Activated CD8-positive, alpha-beta memory T cell treated with anti-CD3 and anti-CD28 coated beads for 4 hours (primary cell): ENCODE measurements around the gene ULK1.

Experiments
- DNase-seq, 2 donors: peaks; one replicate each; pipeline ENCODE4 v3.0.0-alpha.2; 2020; ENCODE audit warnings: low read depth in 2 of 2

The ULK1 gene

DNA sequence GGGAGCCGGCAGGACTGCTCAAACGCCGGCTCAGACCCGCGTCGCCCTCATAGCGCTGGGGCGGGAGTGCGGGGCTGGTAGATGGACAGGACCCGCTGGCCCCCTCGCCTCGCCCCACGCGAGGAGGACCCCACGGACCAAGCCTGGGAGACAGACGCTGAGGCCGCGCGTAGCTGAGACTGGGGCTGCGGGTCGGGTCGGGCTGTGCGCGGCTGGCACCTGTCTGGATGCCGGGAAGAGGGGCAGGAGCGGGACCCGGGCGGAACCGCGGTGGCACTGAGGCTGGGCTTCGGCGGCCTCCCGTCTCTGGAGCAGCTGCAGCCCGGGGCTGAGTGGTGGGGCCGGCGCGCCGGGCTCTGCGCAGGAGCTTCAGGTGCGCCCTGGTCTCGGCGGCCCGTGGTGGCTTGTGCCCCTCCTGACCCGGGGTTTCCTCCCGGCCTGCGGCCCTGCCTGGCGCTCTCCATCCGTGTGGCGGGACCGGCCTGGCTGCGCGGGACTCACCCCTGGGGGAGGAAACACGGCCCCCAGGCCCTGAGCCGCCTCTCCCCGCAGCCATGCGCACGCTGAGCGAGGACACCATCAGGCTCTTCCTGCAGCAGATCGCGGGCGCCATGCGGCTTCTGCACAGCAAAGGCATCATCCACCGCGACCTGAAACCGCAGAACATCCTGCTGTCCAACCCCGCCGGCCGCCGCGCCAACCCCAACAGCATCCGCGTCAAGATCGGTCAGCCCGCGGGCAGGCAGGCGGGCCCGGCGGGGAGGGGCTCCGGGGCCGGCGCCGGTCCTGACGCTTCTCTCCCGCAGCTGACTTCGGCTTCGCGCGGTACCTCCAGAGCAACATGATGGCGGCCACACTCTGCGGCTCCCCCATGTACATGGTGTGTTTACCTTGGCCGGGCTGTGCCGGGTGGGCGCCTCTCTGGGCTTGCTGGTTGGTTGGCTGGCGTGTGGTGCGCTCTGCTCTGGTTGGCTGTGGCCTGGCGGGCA lies 14.0 kb downstream of the ULK1 start:
- DNase-seq = no peak

DNA sequence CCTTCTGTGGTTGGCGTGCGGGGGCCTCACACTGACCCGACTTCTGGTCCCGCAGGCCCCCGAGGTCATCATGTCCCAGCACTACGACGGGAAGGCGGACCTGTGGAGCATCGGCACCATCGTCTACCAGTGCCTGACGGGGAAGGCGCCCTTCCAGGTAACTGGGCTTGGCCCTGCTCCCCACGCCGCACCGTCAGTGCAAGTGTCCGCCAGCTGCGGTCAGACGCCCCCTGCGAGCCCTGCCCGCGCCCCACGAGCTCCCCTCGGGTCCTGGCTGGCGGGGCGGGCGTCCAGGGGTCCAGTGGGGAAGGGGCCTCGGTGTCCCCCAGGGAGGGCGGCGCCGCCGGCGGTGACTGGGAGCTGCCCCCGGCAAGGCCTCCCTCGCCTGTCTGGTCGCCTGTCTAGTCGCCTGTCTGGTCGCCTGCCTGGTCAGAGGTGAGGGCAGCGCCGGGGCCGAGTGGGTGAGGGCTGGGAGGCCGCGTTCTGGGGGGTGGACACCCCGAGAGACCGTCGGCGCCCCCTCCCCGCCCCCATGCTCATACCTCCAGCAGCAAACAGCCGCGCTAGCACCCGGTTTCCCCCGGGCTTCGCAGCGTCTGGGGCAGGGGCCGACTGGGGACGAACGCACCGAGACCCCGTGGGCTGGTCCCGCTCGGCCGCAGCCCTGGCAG lies 14.8 kb downstream of the ULK1 start:
- DNase-seq = no peak

GRCh38 chr12:131909752-131910219 lies 15.4 kb downstream of the ULK1 start:
- no peak for DNase-seq

DNA sequence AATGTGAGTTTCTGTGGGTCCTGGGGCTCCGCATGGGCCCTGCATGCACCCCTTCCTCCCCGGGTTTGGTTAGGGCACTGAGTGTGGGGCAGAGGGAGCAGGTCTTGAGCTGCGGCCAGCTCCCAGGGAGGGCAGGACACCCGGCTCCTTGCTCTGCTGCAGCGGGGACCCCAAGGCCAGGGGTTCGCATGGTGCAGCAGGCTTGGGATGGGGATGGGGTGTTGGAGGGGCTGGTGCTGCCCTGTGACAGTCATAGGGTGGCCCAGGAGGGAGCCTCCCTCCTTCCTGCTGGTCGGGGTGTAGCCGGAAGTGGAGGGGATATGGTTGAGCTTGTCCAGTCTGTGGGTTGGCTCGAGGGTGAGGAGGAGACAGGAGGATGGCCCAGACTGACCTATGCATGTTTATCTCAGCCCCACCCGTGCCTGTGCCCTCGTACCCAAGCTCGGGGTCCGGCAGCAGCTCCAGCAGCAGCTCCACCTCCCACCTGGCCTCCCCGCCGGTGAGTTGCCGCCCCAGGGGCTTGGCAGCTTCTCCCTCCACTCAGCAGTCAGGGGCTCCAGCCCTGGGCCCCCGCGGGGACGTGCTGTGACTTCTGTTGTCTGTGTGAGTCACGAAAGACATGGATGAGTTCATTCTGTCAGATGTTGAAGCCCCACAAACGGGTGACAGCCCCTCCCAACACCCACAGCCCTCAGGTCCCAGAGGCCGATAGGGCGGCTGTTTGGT lies 16.0 kb downstream of the ULK1 start:
- DNase-seq = no peak

- no peak for DNase-seq
Measured at GRCh38 chr12:131911028-131911650, 16.7 kb downstream of the ULK1 start.

- DNase-seq = no peak
Measured at GRCh38 chr12:131911851-131912477, 17.5 kb downstream of the ULK1 start.

GRCh38 chr12:131912518-131913274 lies 18.3 kb downstream of the ULK1 start:
- DNase-seq = no peak

- DNase-seq = no peak
Measured at GRCh38 chr12:131913666-131914065, 19.2 kb downstream of the ULK1 start.

DNA sequence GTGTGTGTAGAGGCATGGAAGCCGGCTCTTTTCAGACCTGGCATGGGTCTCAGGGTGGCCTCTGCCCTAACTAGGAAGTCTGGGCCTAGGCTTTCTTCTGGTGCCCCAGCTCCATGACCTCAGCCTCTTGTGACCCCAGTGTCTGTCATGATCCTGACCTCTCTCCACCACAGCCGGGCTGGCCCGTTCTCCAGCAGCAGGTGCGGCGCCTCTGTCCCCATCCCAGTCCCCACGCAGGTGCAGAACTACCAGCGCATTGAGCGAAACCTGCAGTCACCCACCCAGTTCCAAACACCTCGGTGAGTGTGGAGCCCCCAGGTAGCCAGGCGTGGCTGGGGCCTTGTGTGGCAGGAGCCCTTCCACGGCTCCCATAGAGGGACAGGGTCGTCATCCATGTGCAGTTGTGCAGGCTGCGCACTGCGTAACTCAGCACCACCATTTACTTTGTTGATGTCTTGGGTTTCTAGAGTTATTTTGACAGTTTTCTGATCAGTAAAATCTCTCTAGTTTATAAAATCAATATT lies 19.8 kb downstream of the ULK1 start:
- DNase-seq = no peak

- DNase-seq = no peak
Measured at GRCh38 chr12:131915000-131915689, 20.7 kb downstream of the ULK1 start.

DNA sequence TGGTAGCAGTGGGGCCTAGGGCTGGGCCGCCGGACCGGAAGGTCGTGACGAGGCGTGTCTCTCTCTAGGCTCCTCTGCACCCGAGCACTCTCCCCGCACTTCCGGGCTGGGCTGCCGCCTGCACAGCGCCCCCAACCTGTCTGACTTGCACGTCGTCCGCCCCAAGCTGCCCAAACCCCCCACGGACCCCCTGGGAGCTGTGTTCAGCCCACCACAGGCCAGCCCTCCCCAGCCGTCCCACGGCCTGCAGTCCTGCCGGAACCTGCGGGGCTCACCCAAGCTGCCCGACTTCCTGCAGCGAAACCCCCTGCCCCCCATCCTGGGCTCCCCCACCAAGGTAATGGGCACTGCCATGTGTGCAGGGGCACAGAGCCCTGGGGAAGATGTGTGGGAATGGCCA lies 21.4 kb downstream of the ULK1 start:
- DNase-seq = no peak

DNA sequence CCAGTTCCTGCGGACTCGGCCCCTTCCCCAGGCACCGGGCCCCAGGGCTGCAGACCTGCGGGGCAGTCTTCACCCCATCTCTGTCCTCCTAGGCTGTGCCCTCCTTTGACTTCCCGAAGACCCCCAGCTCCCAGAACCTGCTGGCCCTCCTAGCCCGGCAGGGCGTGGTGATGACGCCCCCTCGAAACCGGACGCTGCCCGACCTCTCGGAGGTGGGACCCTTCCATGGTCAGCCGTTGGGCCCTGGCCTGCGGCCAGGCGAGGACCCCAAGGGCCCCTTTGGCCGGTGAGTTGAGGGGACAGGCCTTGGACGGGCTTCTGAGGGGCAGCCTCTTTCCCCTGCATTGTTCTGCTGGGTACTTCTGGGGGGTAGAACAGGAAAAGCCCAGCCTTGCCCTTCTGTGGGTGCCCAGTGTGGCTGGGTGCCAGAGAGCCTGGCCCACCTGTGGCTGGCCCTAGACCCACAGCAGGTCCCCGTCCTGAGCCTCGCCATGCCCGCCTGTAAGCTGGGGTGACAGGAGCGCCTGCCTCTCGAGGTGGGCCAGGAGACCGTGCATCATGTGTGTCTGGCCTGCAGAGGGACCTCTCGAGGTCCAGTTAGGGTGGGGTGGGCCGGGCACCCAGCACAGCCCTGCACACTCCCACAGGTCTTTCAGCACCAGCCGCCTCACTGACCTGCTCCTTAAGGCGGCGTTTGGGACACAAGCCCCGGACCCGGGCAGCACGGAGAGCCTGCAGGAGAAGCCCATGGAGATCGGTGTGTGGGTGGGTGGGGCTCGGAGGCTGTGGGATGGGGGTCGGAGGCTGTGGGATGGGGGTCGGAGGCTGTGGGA lies 22.1 kb downstream of the ULK1 start:
- no peak for DNase-seq

GRCh38 chr12:131917139-131917710 lies 22.8 kb downstream of the ULK1 start:
- DNase-seq = no peak

DNA sequence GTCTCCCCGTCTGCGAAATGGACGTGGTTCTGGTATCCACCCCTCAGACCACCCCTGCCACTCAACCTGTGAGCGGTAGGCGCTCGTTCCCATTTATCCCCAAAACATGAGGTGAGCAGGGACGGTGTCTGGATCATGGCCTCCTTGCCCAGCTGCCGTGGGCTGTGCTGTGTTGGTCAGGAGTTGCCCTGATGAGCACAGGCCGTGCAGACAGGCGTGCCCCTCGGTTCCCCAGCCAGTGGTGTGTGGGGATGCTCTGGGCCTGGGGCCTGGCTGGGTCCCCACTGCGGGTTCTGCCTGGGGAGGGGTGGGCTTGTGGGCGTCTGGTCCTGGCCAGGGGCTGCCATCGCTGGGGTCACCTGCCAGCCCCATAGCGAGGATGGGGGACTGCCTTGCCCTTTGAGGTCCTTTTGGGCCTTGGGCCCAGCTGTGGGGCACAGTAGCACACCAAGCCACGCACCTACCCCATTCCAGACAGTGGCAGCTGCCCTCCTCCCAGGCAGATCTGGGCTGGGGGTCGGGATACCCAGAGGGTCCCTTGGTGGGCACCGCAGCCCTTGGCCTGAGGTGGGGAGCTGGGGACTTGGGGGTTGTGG lies 23.4 kb downstream of the ULK1 start:
- DNase-seq = no peak

- no peak for DNase-seq
Measured at GRCh38 chr12:131918311-131919050, 24.1 kb downstream of the ULK1 start.

- DNase-seq = no peak
Measured at GRCh38 chr12:131919051-131919347, 24.6 kb downstream of the ULK1 start.

DNA sequence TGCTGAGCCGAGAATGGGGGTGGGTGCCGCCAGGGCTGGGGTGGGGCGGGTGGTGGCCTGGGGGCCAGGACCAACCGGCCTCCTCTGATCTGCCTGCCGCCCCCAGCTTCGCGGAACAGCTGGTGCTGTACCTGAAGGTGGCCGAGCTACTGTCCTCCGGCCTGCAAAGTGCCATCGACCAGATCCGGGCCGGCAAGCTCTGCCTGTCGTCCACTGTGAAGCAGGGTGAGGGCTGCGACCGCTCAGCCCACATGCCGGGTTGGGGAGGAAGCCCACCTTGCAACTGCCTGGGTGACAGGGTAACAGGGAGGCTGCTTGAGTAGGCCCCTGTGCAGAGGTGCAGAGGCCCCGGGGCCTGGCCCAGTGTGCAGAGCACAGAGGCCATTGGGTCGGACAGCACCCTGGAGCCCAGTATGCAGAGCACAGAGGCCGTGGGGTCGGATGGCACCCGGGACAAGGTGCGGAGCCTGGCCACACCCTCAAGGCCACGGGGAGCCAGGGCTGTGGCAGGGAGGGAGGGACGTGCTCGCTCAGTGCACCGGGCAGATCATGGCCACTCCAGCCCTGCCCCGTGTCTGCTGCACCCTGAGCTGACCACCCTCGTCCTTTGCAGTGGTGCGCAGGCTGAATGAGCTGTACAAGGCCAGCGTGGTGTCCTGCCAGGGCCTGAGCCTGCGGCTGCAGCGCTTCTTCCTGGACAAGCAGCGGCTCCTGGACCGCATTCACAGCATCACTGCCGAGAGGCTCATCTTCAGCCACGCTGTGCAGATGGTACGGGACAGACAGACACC lies 25.1 kb downstream of the ULK1 start:
- DNase-seq = no peak
